HL-60 (cell line): ENCODE results near the gene TEKT2.

Experiments
- DNase-seq, 2 experiments: peaks; one replicate each; pipeline ENCODE4 v3.0.0-alpha.2; 2010 to 2020; ENCODE audit warnings: low read depth in 1 of 2, low spot score in 1 of 2
- H3K27ac ChIP-seq: fragments of 250-450 bp; sonication (Bioruptor Pico); replicated peaks from 2 replicates; pipeline ENCODE4 v1.5.1; 2020; ENCODE audit warnings: mild to moderate bottlenecking, moderate library complexity
- H3K27me3 ChIP-seq: fragments of 250-450 bp; sonication (Bioruptor Pico); 2 replicates; pipeline ENCODE4 v1.5.1; 2021; ENCODE audit warnings: mild to moderate bottlenecking, moderate library complexity; ENCODE audit not compliant: insufficient read depth, poor library complexity, severe bottlenecking
- H3K4me3 ChIP-seq: replicated peaks from 2 replicates; pipeline ENCODE4 v1.5.1; 2011; ENCODE audit warnings: mild to moderate bottlenecking, control low read depth, low read length; ENCODE audit not compliant: insufficient read depth
- CTCF ChIP-seq: IDR thresholded peaks from one replicate; pipeline ENCODE4 v1.5.1; 2011; ENCODE audit warnings: low read length, control low read depth, inconsistent platforms; ENCODE audit not compliant: insufficient read depth
- GABPA ChIP-seq: IDR thresholded peaks from 2 replicates; pipeline ENCODE4 v1.6.1; 2012; ENCODE audit warnings: low read depth
- POLR2AphosphoS5 ChIP-seq: IDR thresholded peaks from 2 replicates; pipeline ENCODE4 v1.6.1; 2012; ENCODE audit warnings: low read depth
- REST ChIP-seq: IDR thresholded peaks from 2 replicates; pipeline ENCODE4 v1.6.1; 2012; ENCODE audit warnings: low read depth; ENCODE audit not compliant: insufficient replicate concordance
- SPI1 ChIP-seq: IDR thresholded peaks from 2 replicates; pipeline ENCODE4 v1.6.1; 2012; ENCODE audit warnings: low read depth, mild to moderate bottlenecking, borderline replicate concordance

The TEKT2 gene

GRCh38 chr1:36070349-36070748 is 13.5 kb upstream of the TEKT2 start:
- Histone ChIP-seq H3K27ac (no peak overlapping the region), H3K27me3 (no peaks in the 10 kb centered on the region), H3K4me3 (no peak overlapping the region)
- no peak for TF ChIP-seq GABPA
- DNase-seq, result no peak

GRCh38 chr1:36076979-36077573 is 6.8 kb upstream of the TEKT2 start:
- H3K27ac ChIP-seq, result no peak overlapping the region
- H3K27me3 ChIP-seq, result no peaks in the 10 kb centered on the region
- no peak overlapping the region for H3K4me3 ChIP-seq
- no peak for DNase-seq
- TF ChIP-seq CTCF, result no peak
- TF ChIP-seq REST, result no peak

GRCh38 chr1:36080236-36080635 is 3.7 kb upstream of the TEKT2 start:
- TF ChIP-seq POLR2AphosphoS5 (no peak), REST (no peak), GABPA (no peak), SPI1 (no peak), CTCF (no peak)
- Histone ChIP-seq H3K27ac (no peak overlapping the region), H3K27me3 (no peaks in the 10 kb centered on the region), H3K4me3 (no peak overlapping the region)
- no peak for DNase-seq

- no peak for TF ChIP-seq POLR2AphosphoS5
- TF ChIP-seq SPI1, result no peak
- no peak for TF ChIP-seq GABPA
- TF ChIP-seq REST, result no peak
- no peak for TF ChIP-seq CTCF
- Histone ChIP-seq H3K27ac (no peak overlapping the region), H3K4me3 (no peak overlapping the region), H3K27me3 (no peaks in the 10 kb centered on the region)
- no peak for DNase-seq
These were observed 3.1 kb upstream of the TEKT2 start for GRCh38 chr1:36080801-36081200.
